ENCODE measurements around the gene SDCCAG8. TPM values are rescaled to one million over a fixed set of nuclear protein-coding genes. Genes with fewer than 3 reads are reported as not detected.

The SDCCAG8 gene
- total RNA-seq, 1 experiment from 2014 or later: 7.9 TPM

- no peak for DNase-seq (ENCODE audit: low spot score)
Measured at GRCh38 chr1:243390162-243390791, 134.4 kb downstream of the SDCCAG8 start.

- DNase-seq (ENCODE audit: low spot score): no peak
Measured at GRCh38 chr1:243391355-243391754, 135.5 kb downstream of the SDCCAG8 start.

- no peak for DNase-seq (ENCODE audit: low spot score)
Measured at GRCh38 chr1:243393096-243393495, 137.3 kb downstream of the SDCCAG8 start.

GRCh38 chr1:243394066-243394465, 138.2 kb downstream of the SDCCAG8 start:
- DNase-seq (ENCODE audit: low spot score): no peak

GRCh38 chr1:243394601-243395464, 139.0 kb downstream of the SDCCAG8 start:
- DNase-seq (ENCODE audit: low spot score): no peak

GRCh38 chr1:243396424-243396823, 140.6 kb downstream of the SDCCAG8 start:
- no peak for DNase-seq (ENCODE audit: low spot score)

GRCh38 chr1:243396876-243397275, 141.0 kb downstream of the SDCCAG8 start:
- DNase-seq (ENCODE audit: low spot score): no peak

- DNase-seq (ENCODE audit: low spot score): no peak
Measured at GRCh38 chr1:243397613-243398321, 141.9 kb downstream of the SDCCAG8 start.

- DNase-seq (ENCODE audit: low spot score): no peak
Measured at GRCh38 chr1:243399561-243400155, 143.8 kb downstream of the SDCCAG8 start.

GRCh38 chr1:243402868-243403267, 147.0 kb downstream of the SDCCAG8 start:
- DNase-seq (ENCODE audit: low spot score): no peak

- DNase-seq (ENCODE audit: low spot score): no peak
Measured at GRCh38 chr1:243406424-243406823, 150.6 kb downstream of the SDCCAG8 start.

GRCh38 chr1:243407284-243408018, 151.6 kb downstream of the SDCCAG8 start:
- no peak for DNase-seq (ENCODE audit: low spot score)

- DNase-seq (ENCODE audit: low spot score): no peak
Measured at GRCh38 chr1:243408479-243408878, 152.6 kb downstream of the SDCCAG8 start.

GRCh38 chr1:243409284-243409683, 153.4 kb downstream of the SDCCAG8 start:
- DNase-seq (ENCODE audit: low spot score): no peak

- DNase-seq (ENCODE audit: low spot score): no peak
Measured at GRCh38 chr1:243411472-243411871, 155.6 kb downstream of the SDCCAG8 start.

GRCh38 chr1:243413431-243414151, 157.8 kb downstream of the SDCCAG8 start:
- DNase-seq (ENCODE audit: low spot score): no peak

GRCh38 chr1:243414152-243414494, 158.3 kb downstream of the SDCCAG8 start:
- DNase-seq (ENCODE audit: low spot score): no peak

GRCh38 chr1:243415663-243416408, 160.0 kb downstream of the SDCCAG8 start:
- no peak for DNase-seq (ENCODE audit: low spot score)

- no peak for DNase-seq (ENCODE audit: low spot score)
Measured at GRCh38 chr1:243416495-243416894, 160.7 kb downstream of the SDCCAG8 start.
